ENCODE measurements around the gene QRICH1.

DNA sequence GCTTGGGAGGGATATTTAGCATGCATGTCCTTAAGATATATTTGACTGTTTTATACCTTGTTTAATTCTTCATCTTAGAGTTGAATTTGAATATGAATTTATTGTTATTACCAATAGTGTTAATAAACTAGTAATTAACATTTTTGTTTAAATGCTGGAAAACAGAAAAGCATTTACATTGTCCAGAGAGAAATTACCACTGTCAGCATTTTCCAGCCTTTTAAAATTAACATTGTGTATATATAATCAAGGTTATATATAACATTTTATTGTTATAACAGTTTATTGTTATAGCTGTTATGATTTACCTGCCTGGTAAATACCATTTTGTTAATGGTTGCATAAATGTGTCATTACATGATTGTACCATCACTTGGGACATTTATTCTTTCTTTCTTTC is 111.9 kb downstream of the QRICH1 start:
- TF ChIP-seq POLR2A (IDR thresholded peaks at IDR 0.05; ENCODE audit: insufficient read depth in 1 of 2, low read depth in 2 of 2, low read length in 2 of 2): no peak
- TF ChIP-seq RXRB (CRISPR knock-in tag; IDR thresholded peaks at IDR 0.05; ENCODE audit: borderline replicate concordance): no peak
- TF ChIP-seq ZFP36 (IDR thresholded peaks at IDR 0.05; ENCODE audit: borderline replicate concordance, low read depth, low read length, partially characterized antibody): no peak
- TF ChIP-seq ZBTB20 (CRISPR knock-in tag; IDR thresholded peaks at IDR 0.05; ENCODE audit: borderline replicate concordance, low read depth): no peak
- TF ChIP-seq, protein P1, sequence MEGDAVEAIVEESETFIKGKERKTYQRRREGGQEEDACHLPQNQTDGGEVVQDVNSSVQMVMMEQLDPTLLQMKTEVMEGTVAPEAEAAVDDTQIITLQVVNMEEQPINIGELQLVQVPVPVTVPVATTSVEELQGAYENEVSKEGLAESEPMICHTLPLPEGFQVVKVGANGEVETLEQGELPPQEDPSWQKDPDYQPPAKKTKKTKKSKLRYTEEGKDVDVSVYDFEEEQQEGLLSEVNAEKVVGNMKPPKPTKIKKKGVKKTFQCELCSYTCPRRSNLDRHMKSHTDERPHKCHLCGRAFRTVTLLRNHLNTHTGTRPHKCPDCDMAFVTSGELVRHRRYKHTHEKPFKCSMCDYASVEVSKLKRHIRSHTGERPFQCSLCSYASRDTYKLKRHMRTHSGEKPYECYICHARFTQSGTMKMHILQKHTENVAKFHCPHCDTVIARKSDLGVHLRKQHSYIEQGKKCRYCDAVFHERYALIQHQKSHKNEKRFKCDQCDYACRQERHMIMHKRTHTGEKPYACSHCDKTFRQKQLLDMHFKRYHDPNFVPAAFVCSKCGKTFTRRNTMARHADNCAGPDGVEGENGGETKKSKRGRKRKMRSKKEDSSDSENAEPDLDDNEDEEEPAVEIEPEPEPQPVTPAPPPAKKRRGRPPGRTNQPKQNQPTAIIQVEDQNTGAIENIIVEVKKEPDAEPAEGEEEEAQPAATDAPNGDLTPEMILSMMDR (CRISPR knock-in tag; IDR thresholded peaks at IDR 0.05): no peak
- no peak for TF ChIP-seq MYC (CRISPR knock-in tag; IDR thresholded peaks at IDR 0.05; ENCODE audit: borderline replicate concordance)
- TF ChIP-seq SNRNP70 (IDR thresholded peaks at IDR 0.05; ENCODE audit: low read depth, low read length): no peak
- TF ChIP-seq ZNF335 (CRISPR knock-in tag; IDR thresholded peaks at IDR 0.05): no peak
- TF ChIP-seq, protein P2, sequence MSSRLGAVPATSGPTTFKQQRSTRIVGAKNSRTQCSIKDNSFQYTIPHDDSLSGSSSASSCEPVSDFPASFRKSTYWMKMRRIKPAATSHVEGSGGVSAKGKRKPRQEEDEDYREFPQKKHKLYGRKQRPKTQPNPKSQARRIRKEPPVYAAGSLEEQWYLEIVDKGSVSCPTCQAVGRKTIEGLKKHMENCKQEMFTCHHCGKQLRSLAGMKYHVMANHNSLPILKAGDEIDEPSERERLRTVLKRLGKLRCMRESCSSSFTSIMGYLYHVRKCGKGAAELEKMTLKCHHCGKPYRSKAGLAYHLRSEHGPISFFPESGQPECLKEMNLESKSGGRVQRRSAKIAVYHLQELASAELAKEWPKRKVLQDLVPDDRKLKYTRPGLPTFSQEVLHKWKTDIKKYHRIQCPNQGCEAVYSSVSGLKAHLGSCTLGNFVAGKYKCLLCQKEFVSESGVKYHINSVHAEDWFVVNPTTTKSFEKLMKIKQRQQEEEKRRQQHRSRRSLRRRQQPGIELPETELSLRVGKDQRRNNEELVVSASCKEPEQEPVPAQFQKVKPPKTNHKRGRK (CRISPR knock-in tag; IDR thresholded peaks at IDR 0.05): no peak
- TF ChIP-seq ELF1 (CRISPR knock-in tag; IDR thresholded peaks at IDR 0.05): no peak
- no peak for TF ChIP-seq KDM2A (CRISPR knock-in tag; IDR thresholded peaks at IDR 0.05; ENCODE audit: borderline replicate concordance, low read depth)
- no peak for TF ChIP-seq GATA4 (IDR thresholded peaks at IDR 0.05; ENCODE audit: borderline replicate concordance, low read depth)
- no peak for TF ChIP-seq MYNN (CRISPR knock-in tag; IDR thresholded peaks at IDR 0.05; ENCODE audit: low read depth)
- TF ChIP-seq JUND (CRISPR knock-in tag; IDR thresholded peaks at IDR 0.05): no peak

Data from HepG2 (cell line).